Measurements from ENCODE around the gene SMAD7.
A peak's percentile ranks its signal among the peaks of the same experiment; 100 is the strongest.

The SMAD7 gene

DNA sequence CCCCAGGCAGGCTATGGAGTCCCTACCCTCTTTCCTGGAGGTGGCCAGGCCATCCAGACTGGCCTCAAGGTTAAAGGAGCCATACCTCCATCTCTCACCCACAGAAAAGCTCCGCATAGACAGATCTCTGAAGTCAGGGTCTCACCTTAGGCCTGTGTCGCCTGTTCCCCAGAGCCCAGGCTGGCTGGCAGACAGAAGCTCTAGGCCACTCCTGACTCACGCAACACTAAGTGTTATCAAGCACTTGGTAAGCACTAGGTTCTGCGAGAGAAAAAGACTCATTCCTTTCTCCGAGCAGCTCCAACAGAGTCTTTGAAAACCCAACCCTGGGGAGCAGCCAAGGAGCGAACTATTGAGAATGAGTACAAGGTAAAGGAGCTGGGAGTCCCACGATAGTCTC is 6.1 kb downstream of the SMAD7 start:
- DNase-seq (ENCODE audit: low spot score), result no peak

DNA sequence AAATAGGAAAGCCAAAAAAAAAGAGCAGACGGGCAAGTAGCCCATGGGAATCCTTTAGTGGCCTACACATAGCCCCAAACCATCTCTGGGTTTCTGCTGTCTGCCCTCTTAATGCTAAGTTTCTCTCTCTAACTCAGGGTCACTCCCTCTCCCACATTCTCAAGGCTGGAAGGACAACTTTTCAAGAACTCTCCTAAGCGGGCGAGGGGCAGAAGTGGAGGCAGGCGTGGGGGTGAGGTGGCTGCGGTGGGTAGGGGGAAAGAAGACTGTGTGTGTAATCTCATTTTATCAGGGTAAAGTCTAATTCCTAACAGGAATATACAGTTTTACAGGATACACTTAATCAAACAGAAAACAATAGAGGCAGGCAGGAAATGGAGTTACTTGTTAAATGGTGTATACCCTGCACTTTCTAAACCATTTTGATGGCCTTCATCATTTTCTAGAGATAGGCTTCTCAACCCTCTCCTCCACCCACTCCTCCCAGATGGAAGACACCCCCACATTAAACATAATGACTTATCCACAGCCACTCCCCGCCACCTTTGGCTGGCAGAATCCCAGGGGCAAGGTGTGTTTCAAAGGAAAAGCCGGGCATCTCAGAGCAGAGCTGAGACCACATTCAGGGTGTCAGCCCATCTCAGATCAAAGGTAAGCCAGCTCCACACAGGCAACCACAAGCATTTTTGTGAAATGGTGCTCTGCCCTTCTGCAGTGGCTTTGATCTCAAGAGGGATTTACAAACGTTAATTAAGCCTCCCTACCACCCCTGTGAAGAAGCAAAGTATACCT is 6.8 kb downstream of the SMAD7 start:
- DNase-seq (ENCODE audit: low spot score), result no peak

DNA sequence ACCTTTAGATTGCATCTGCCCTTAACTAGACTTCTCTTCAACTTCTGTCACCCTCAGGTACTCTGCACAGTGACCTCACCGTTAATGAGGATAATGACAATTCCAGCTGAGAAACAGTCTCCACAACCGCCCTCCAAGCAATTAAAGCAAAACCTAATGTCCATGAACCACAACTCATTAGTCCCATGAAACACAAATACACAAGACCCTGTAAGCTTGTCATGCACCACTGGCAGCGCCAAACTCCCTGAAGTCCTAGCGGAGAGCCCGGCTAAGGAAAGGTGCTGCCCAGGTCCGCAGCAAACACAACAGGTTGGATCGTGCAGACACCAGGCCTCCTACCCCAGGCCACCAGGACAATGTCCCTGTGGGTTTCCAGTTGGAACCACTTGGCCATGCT is 7.4 kb downstream of the SMAD7 start:
- no peak for DNase-seq (ENCODE audit: low spot score)

DNA sequence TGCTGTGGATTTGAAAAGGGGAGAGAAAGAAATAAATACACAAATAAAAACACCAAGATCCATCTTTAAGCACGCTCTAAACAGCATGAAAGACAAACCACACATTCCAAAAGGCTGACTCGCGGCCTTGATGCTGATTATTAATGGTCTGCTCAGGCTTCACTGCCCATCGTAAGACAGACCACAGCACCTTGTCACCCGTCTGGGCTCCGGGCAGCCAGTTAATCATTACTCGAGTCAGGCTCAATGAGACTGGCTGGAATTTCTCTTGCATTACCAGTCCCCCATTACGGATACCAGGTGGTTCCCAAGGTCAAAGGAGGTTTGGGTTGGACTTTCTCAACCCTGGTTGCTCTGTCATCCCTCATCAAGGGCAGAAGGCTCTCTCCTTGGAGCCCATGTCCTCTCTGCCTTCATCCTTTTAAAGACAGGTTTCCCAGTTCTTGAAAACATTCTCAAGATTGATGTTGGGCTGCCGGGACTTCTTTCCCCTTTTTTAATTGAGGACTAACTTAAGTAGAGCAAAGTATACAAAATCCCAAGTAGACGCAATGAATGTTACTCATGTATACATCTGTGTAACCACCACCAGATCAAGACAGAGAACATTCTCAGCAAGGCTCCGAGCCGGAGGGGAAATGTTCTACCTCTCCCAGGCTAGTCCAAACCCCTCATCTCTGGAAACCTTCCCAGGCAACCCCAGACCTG is 8.1 kb downstream of the SMAD7 start:
- DNase-seq (ENCODE audit: low spot score), result no peak

DNA sequence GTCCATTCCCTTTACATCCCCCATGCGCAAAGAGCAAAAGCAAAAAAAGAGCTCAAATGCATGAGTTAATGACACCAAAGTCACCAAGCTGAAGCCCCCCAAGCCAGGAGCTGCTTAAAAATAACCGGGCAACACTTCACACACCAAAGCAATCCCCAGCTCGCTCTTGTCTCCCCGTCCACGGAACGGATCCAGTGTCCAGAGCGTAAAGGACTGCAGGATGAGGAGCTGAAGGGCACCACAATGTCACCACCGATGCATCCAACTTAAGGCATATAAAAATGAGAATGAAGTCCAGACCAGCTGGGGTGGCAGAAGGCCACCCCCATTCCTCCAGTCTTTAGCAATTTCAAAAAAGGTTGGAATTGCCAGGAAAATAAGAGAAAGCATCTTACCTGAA is 8.7 kb downstream of the SMAD7 start:
- no peak for DNase-seq (ENCODE audit: low spot score)

DNA sequence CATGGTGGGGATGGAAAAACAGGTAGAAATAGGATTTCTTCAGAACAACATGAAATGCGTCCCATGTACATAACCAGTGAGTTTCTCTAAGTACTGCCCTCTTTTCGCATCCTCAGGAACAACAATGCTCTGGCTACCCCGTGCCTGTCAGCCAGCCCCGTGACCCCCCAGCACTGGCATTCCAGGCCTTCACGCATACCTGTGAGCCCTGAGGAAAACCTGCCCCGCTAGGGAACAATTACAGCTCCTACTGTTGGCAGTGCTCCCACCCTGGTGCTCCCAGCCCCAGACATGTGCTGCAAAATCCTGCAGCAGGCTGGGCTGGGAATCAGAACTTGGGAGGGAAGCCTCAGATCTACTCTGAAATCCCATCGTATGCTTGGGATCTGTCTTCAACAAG is 9.1 kb downstream of the SMAD7 start:
- no peak for DNase-seq (ENCODE audit: low spot score)

DNA sequence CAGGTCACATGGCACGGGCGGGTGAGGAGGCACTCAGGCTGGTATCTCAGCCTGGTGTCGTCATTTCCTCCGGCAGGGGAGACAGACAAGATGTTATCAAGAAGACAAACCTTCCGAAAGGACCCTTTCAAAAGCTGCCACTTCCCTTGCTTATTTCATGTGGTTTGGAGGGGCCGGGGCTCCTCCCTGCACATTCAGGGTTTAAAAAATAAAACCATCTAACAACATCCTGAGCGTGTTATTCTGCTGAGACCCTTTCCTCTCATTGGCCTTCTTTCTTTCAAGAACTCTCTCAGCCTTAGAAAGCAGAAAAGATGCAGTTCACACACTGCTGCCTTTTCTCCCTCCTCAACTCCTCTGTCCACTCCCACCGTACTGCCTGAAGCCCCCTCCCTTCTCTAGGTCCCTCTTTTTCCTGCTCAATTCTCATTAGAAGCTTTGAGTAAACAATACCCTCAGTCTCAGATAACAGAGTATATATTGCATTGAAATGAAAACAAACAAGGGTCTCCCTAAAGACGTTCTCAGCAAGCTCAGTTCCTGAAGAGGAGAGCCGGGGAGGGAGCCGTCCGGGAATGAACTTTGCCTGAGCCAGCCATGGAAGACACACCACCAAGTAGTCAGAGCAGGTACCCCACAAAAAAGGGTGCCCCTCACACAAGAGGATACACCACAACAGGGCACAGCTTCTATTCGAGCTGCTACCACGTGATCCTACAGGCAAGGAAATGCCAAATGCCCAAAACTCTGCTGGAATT is 9.7 kb downstream of the SMAD7 start:
- no peak for DNase-seq (ENCODE audit: low spot score)

DNA sequence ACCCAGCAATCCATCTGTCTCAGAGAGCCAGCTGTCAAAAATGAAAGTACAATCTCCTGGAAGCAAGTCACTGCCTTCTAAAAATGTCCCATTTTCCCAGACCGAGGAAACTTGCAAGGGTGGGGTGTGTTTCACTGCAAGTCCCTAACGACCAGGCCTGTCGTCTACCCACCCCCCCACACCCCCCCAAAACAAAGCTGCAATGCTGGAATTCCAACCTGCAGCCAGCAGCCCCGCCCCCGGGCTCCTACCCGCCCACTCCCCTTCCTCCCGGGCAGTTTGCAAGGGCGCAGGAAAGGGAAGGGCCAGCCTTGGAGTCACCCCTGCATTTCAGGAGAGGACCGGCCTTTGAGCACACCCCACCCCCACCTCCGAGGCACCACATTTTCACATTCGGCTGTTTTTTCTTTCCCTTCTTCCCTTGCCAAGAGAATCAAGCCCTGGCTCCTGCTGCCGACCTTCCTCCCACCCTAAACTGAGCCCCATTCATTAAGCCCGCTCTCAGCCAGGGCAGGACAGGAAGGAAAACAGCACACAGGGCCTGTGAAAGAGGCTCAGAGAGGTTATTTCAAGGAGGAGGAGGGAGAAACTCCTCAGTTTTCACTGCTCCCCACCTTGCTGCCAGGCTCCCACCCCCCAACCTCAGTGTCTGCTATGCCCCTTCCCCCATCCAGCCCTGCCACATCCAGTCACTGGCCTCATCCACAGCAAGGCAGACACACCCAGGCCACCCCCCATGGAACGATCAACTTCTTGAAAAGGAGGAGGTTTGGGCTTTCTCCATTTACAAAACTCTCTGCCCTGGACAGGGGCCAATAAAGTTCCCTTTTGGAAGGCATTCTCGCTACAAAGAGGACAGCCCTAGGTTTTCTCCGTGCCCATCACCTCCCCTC is 11.3 kb downstream of the SMAD7 start:
- DNase-seq (ENCODE audit: low spot score), result no peak

DNA sequence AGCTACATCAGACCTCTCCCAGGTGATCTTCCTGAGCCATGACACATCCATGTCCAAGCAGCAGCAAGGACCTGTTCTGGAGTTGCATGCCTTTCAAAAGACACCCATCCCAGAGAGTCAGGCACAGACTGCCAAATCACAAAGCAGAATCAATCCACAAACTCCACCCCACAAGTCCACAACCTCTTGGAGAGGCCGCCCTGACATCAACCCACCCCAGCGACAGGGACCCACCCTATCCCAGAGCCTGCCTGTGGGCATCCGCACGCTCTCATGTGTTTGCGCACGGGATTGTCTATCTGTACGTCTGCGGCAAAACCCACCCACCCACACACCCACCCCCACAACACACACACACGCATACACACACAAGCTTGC is 11.9 kb downstream of the SMAD7 start:
- no peak for DNase-seq (ENCODE audit: low spot score)

DNA sequence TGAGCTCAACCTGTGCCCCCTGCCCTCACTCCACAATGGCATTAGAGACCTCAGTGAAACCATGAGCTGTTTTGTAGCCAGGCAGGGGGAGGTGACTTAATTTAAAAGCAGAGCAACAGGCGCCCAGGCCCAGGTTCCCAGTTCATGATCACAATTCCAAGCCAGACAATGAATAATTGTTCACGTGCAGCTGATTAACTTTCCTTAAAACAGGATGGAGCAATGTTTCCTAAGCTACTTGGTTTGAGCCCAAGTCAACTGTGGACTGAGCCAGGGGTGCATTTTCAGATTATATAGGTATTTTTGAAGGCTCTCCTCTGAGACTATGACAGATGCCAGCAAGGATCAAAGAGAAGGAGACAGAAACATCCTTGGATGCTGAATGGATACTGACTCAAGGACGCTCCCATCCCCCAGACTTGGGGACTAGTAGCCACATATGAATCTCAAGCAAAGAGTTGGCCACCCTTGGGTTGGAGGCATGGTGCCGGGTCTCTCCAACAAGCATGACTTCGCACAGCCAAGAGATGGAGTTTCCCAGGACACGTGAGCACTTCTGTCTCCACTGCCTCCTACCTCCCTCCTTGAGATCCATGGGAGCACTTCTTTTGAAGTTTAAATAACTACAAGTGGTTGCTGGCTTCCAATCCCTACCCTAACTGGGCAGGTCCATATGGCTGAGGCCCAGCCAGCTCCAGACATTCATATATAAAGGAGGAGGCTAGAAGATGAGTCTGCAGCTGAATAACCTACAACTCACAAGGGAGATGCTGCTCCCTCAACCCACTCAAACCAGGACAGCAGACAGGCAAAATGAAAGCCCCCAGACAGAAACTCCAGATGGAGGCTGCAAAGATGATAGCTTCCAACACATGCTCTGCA is 12.7 kb downstream of the SMAD7 start:
- no peak for DNase-seq (ENCODE audit: low spot score)

DNA sequence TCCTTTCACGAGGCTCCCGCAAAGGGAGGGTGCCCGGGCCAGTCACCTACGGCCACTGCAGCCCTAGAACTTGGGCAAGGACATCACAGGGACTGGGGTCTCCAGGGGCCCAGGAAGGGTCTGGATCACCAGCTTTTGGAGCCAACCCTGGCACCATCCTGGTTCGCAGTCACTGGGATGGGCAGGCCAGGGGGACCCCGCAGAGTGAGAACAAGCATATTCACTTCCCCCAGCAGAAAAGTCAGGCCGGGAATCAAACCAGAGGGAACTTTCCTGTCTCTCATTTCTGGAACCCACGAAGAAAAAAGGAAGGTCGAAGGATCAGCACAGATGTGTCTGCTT is 15.4 kb downstream of the SMAD7 start:
- DNase-seq (ENCODE audit: low spot score), result peak; percentile 30

DNA sequence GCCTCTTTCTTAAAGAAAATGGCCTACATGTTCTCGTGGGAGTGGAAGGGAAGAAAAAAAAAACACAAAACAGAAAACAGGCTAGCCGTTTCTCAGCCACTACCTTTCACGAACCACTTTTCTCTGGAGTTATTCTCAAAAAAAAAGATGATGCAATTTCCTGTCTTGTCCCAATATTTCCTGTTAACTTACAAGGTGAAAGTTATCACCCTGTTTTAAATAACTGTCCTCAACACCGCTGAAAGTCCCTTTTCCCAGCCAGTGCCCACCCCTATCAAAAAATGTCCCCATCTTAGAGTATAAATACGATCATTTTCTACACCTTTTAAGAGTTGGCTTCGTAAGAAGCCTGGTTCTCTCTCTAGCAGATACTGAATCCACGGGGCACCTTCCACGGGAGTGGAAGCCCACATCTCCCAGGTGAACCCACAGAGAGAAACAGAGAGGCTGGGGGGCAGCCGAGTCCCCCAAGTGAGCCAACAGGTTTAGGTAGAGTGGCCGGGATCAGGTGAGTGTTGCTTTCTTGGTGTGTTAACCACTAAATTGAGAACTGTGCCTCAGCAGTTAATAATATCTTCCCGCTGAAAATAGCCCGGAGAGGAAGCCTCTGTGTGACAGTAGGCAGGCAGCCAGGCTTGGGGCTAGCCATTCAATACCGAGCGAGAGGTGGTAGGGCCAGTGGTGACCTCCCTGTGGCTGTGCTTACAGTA is 15.9 kb downstream of the SMAD7 start:
- DNase-seq (ENCODE audit: low spot score), result no peak

DNA sequence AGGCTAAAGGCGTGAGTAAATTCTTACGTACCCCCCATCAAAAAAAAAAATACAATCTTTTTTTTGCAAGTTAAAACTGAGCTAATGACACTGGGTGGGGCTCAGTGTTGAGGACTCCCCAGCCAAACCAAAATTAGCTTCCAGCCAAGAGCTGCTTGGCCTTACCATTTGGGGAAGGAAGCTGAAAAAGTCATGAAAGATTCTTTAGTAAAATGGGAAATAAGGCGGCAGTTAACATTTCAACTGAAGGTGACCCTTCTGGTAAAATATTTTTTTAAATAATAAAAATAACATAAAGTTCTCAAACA is 16.4 kb downstream of the SMAD7 start:
- no peak for DNase-seq (ENCODE audit: low spot score)

DNA sequence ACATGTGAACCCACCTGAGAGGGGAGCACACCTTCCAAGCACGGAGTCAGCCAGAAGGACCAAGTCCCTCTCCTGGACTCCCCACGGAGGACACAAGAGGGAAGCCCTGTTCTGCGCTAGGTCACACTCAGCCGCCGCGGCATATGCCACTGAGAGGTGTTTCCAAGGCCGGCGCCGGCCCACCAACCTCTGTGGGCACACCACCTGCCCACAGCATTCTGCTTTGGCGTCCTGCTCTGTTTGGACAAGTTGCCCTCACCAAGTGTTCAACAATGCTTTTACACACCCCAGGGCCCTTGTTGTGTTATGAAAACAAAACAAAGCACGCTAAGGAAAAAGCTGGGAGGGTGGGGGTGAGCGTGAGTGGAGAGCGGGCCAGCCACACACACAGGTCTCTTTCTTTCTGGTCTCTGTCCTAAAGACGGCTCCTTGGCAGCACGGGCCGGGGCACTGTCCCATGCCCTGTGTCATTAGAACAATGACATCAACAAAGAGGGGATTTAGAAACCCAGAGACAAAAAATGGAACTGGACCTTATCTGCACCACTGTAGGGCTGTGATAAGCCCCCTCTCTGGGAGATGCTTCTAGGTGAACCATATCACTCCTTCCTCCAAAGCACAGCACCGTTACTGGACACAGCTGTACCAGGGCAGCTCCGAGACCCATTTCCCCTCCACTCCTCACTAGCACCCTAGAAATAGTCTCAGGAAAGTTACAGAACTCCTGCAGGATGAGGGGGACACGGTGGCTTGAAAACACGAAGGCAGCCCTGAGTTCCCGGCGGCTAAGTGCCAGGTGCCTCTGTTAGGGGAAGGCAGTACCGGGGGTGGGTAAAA is 17.0 kb downstream of the SMAD7 start:
- DNase-seq (ENCODE audit: low spot score), result no peak

DNA sequence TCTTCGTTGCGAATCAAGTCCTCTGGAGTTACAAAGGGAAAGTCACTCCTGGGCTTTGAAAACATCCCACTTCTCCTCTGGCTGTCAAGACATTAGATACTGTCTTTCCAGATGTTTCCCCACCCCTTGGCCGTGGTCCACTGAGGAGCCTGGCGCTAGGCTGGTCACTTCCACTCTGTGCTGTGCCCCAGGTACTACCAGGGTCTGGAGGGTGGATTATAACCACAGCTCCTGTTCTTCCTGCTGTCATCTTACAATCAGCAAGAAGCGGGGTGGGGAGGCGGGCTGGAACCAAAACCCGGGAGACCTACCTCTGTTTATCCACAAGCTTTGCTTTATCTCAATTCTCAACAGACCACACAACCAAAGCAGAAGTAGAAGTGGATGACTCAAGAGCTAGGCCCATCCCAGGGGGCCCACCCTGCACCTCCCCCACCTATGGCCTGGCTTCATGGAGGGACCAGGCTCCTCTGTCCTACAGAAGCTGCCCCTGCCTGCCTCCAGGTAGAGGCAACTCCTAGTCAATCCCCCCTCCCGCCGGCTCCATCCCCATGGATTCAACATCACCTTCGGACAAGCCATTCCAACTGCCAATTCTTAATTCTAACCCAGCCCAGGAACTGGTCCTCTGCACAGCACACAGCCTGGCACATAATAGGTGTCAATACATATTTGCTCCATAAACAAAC is 17.8 kb downstream of the SMAD7 start:
- DNase-seq (ENCODE audit: low spot score), result peak; percentile 53

DNA sequence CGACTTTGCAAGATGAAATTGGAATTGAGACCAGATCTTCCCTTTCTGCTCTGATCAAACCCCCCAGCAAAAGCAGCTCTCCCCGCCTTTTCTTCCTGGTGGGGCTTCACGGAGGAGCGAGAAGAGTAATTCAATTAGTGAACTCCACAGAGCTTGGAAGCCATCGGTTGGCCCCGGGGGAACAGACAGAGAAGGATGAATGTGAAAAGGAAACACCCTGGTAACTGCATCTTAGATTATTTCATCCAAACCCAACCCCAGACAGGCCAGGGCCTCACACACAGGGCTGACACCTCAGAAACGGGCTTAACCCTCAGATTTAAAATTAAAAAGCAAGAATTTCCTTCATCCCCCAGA is 18.3 kb downstream of the SMAD7 start:
- peak; percentile 49 for DNase-seq (ENCODE audit: low spot score)

DNA sequence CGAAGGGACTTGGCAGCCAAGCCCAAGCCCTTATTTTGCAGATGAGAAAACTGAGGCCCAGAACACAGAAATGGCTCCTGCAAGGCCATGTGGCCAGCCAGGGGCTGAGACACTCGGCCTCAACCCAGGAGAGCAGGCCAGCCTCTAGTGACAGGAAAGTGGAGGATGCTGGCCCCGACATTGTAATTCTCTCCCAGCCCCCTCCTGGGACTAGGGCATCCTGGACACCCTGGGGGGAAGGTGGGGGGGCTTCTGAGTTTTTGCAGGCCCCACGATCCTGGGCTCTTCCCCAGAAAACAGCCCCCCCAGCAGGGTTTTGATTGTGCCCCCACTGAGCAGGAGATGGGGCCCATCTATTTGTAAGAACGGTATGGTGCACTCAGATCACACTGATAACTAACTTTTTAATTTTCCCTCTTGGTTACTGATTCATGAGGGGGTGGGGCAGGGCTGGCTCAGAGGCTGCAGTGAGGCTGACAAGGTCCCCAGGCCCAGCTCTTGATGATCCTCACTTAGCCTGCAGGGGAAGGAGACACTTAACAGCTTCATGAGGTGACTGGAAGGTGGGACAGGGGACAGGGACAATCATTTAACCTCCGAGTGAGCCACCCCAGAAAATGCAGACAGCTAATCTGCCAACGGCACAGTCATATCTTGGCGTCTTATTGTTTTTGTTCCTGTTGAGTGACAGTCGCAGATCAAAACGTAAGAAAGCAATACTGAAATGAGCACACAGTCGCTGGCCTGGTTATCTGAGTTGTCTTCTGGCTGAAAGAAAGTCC is 18.9 kb downstream of the SMAD7 start:
- no peak for DNase-seq (ENCODE audit: low spot score)

DNA sequence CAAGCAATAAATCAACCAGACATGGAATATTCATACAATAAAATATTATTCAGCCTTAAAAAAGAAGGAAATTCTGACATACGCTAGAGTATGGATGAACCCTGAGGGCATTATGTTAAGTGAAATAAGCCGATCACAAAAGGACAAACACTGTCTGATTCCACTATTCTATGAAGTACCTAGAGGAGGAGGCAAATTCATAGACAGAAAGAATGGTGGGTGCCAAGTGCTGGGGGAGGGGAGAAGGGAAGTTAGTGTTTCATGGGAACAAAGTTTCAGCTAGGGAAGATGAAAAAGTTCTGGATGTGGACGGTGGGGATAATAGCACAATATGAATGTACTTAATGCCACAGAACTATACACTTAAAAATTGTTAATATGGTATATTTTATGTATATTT is 19.8 kb downstream of the SMAD7 start:
- no peak for DNase-seq (ENCODE audit: low spot score)

Data from D341Med (cell line).